Measurements from ENCODE around the gene HBZ.
"Not testable (repeated sequence)": the region's sequence is repeated elsewhere in the genome, so short reads cannot be mapped to it uniquely, and the experiment has no call there.

Gene HBZ

GRCh38 chr16:179211-180092 is 27.0 kb downstream of the HBZ start:
- no peak for DNase-seq (ENCODE audit: low spot score)

- no peak for DNase-seq (ENCODE audit: low spot score)
Measured at GRCh38 chr16:180101-180675, 27.7 kb downstream of the HBZ start, which contains the start of gene HBQ1. HBQ1 (plus strand) TSS chr16:180459; CDS start chr16:180487, 28 bp downstream.

GRCh38 chr16:180681-181564 is 28.5 kb downstream of the HBZ start:
- DNase-seq (ENCODE audit: low spot score) = peak; percentile 70

GRCh38 chr16:181565-182021 is 29.1 kb downstream of the HBZ start:
- DNase-seq (ENCODE audit: low spot score) = no peak

GRCh38 chr16:183005-183404 is 30.6 kb downstream of the HBZ start:
- no peak for DNase-seq (ENCODE audit: low spot score)

- no peak for DNase-seq (ENCODE audit: low spot score)
Measured at GRCh38 chr16:185213-185612, 32.8 kb downstream of the HBZ start.

- no peak for DNase-seq (ENCODE audit: low spot score)
Measured at GRCh38 chr16:185691-186090, 33.2 kb downstream of the HBZ start.

- DNase-seq (ENCODE audit: low spot score) = no peak
Measured at GRCh38 chr16:187330-187729, 34.9 kb downstream of the HBZ start.

GRCh38 chr16:188674-189073 is 36.2 kb downstream of the HBZ start:
- DNase-seq (ENCODE audit: low spot score) = no peak

- no peak for DNase-seq (ENCODE audit: low spot score)
Measured at GRCh38 chr16:189604-190186, 37.3 kb downstream of the HBZ start.

- DNase-seq (ENCODE audit: low spot score) = no peak
Measured at GRCh38 chr16:191831-192230, 39.4 kb downstream of the HBZ start.

GRCh38 chr16:192686-193085 is 40.2 kb downstream of the HBZ start:
- DNase-seq (ENCODE audit: low spot score) = no peak

- no peak for DNase-seq (ENCODE audit: low spot score)
Measured at GRCh38 chr16:193441-193840, 41.0 kb downstream of the HBZ start.

GRCh38 chr16:194516-194915 is 42.1 kb downstream of the HBZ start:
- no peak for DNase-seq (ENCODE audit: low spot score)

GRCh38 chr16:200388-200787 is 47.9 kb downstream of the HBZ start:
- no peak for DNase-seq (ENCODE audit: low spot score)

- no peak for DNase-seq (ENCODE audit: low spot score)
Measured at GRCh38 chr16:203246-203645, 50.8 kb downstream of the HBZ start.

GRCh38 chr16:204046-204445 is 51.6 kb downstream of the HBZ start:
- DNase-seq (ENCODE audit: low spot score) = not testable (repeated sequence)
